Measurements from ENCODE around the gene ADAMTSL3.

ADAMTSL3 gene

GRCh38 chr15:83616840-83617239 is 37.1 kb upstream of the ADAMTSL3 start:
- no peak overlapping the region for H3K9ac ChIP-seq (ENCODE audit: low read length)

DNA sequence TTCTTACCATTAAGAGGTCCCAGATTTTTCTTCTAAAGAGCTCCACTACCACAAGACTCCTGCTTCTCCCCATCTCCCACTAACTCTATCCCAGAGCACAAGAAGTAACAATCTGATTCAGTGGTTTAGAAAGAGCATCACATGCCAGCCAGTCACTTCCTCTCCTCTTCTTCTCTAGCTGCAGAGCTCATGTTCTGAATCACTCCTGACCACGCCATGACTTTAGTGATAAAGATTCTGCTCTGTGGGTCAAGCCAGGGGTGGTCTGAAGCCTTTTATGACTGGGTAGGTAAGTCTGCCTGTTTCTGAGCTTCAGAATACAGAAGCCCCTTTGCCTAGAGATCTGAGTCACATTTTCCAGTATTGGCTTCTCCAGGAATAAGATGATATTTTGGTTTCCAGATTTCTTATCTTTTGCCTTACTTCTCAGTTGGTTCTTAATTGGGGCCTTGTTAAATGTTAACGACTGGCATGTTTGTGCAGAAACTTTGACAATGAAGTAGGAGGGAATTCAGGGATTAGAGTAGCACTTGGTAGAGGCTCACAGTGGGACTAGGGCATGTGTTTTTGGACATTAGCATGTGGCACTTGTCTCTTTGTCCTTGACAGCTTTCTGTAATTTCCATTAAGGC is 27.6 kb upstream of the ADAMTSL3 start:
- TF ChIP-seq EZH2phosphoT487 (IDR thresholded peaks at IDR 0.05; ENCODE audit: low read depth) = no peak
- TF ChIP-seq, protein P1, sequence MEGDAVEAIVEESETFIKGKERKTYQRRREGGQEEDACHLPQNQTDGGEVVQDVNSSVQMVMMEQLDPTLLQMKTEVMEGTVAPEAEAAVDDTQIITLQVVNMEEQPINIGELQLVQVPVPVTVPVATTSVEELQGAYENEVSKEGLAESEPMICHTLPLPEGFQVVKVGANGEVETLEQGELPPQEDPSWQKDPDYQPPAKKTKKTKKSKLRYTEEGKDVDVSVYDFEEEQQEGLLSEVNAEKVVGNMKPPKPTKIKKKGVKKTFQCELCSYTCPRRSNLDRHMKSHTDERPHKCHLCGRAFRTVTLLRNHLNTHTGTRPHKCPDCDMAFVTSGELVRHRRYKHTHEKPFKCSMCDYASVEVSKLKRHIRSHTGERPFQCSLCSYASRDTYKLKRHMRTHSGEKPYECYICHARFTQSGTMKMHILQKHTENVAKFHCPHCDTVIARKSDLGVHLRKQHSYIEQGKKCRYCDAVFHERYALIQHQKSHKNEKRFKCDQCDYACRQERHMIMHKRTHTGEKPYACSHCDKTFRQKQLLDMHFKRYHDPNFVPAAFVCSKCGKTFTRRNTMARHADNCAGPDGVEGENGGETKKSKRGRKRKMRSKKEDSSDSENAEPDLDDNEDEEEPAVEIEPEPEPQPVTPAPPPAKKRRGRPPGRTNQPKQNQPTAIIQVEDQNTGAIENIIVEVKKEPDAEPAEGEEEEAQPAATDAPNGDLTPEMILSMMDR (IDR thresholded peaks at IDR 0.05; ENCODE audit: low read depth, low read length) = no peak
- no peaks in the 10 kb centered on the region for H3K36me3 ChIP-seq (replicated peaks; ENCODE audit: low read depth, low read length)
- H3K9ac ChIP-seq (ENCODE audit: low read length) = no peak overlapping the region
- H3K4me2 ChIP-seq (ENCODE audit: low read length) = no peak overlapping the region
- H3K4me1 ChIP-seq (ENCODE audit: low read length) = no peaks in the 10 kb centered on the region
- H3K9me3 ChIP-seq (ENCODE audit: insufficient read depth, low read length) = no peaks in the 10 kb centered on the region
- H3K27ac ChIP-seq (ENCODE audit: low read length) = no peak overlapping the region
- no peak overlapping the region for H3K4me3 ChIP-seq (ENCODE audit: low read length)
- H3K27me3 ChIP-seq (ENCODE audit: low read depth, low read length) = no peaks in the 10 kb centered on the region
- H3K79me2 ChIP-seq (ENCODE audit: low read length) = no peaks in the 10 kb centered on the region
- H4K20me1 ChIP-seq (ENCODE audit: insufficient read depth, low read length) = no peaks in the 10 kb centered on the region
- no peak overlapping the region for H2AFZ ChIP-seq (ENCODE audit: low read depth, low read length)

More at GRCh38 chr15:83616840-83617239, 37.1 kb upstream of the ADAMTSL3 start:
- H3K27ac ChIP-seq (ENCODE audit: low read length) = no peak overlapping the region
- no peaks in the 10 kb centered on the region for H3K36me3 ChIP-seq (replicated peaks; ENCODE audit: low read depth, low read length)
- no peaks in the 10 kb centered on the region for H3K79me2 ChIP-seq (ENCODE audit: low read length)
- TF ChIP-seq, protein P1 (IDR thresholded peaks at IDR 0.05; ENCODE audit: low read depth, low read length) = no peak
- no peak for TF ChIP-seq EZH2phosphoT487 (IDR thresholded peaks at IDR 0.05; ENCODE audit: low read depth)
- peaks cover 3% of the 10 kb centered on the region; the same call in 1 of the 2 replicates for H3K27me3 ChIP-seq (ENCODE audit: low read depth, low read length)
- H3K4me1 ChIP-seq (ENCODE audit: low read length) = no peaks in the 10 kb centered on the region
- H3K4me2 ChIP-seq (ENCODE audit: low read length) = no peak overlapping the region
- no peaks in the 10 kb centered on the region for H4K20me1 ChIP-seq (ENCODE audit: insufficient read depth, low read length)
- H3K9me3 ChIP-seq (ENCODE audit: insufficient read depth, low read length) = no peaks in the 10 kb centered on the region
- no peak overlapping the region for H2AFZ ChIP-seq (ENCODE audit: low read depth, low read length)
- H3K4me3 ChIP-seq (ENCODE audit: low read length) = no peak overlapping the region

- TF ChIP-seq EZH2phosphoT487 (IDR thresholded peaks at IDR 0.05; ENCODE audit: low read depth) = no peak
- TF ChIP-seq, protein P1 (IDR thresholded peaks at IDR 0.05; ENCODE audit: low read depth, low read length) = no peak
- H3K4me2 ChIP-seq (ENCODE audit: low read length) = no peak overlapping the region
- H3K79me2 ChIP-seq (ENCODE audit: low read length) = no peaks in the 10 kb centered on the region
- no peaks in the 10 kb centered on the region for H3K36me3 ChIP-seq (replicated peaks; ENCODE audit: low read depth, low read length)
- H3K4me1 ChIP-seq (ENCODE audit: low read length) = no peaks in the 10 kb centered on the region
- H3K27ac ChIP-seq (ENCODE audit: low read length) = no peak overlapping the region
- H3K4me3 ChIP-seq (ENCODE audit: low read length) = no peak overlapping the region
- H2AFZ ChIP-seq (ENCODE audit: low read depth, low read length) = no peak overlapping the region
- H3K9ac ChIP-seq (ENCODE audit: low read length) = no peak overlapping the region
- H4K20me1 ChIP-seq (ENCODE audit: insufficient read depth, low read length) = no peaks in the 10 kb centered on the region
- peaks cover 8% of the 10 kb centered on the region for H3K27me3 ChIP-seq (ENCODE audit: low read depth, low read length)
- 0 out of 2 replicates have a peak, but pooled peaks cover 4% of the 10 kb centered on the region for H3K9me3 ChIP-seq (ENCODE audit: insufficient read depth, low read length)
These were observed 22.4 kb upstream of the ADAMTSL3 start for GRCh38 chr15:83631534-83631933.

GRCh38 chr15:83643201-83643600 is 10.7 kb upstream of the ADAMTSL3 start:
- H3K27me3 ChIP-seq (ENCODE audit: low read depth, low read length) = peaks cover 8% of the 10 kb centered on the region; the same call in 1 of the 2 replicates
- H4K20me1 ChIP-seq (ENCODE audit: insufficient read depth, low read length) = no peaks in the 10 kb centered on the region
- H3K9me3 ChIP-seq (ENCODE audit: insufficient read depth, low read length) = 0 out of 2 replicates have a peak, but pooled peaks cover 4% of the 10 kb centered on the region
- no peak overlapping the region for H2AFZ ChIP-seq (ENCODE audit: low read depth, low read length)
- H3K4me2 ChIP-seq (ENCODE audit: low read length) = no peak overlapping the region
- H3K9ac ChIP-seq (ENCODE audit: low read length) = no peak overlapping the region
- no peak overlapping the region for H3K27ac ChIP-seq (ENCODE audit: low read length)
- H3K79me2 ChIP-seq (ENCODE audit: low read length) = no peaks in the 10 kb centered on the region
- no peak overlapping the region for H3K4me3 ChIP-seq (ENCODE audit: low read length)
- no peaks in the 10 kb centered on the region for H3K36me3 ChIP-seq (replicated peaks; ENCODE audit: low read depth, low read length)
- TF ChIP-seq, protein P1 (IDR thresholded peaks at IDR 0.05; ENCODE audit: low read depth, low read length) = no peak
- no peak for TF ChIP-seq EZH2phosphoT487 (IDR thresholded peaks at IDR 0.05; ENCODE audit: low read depth)
- no peaks in the 10 kb centered on the region for H3K4me1 ChIP-seq (ENCODE audit: low read length)
